Peyer's patch (tissue), 4 donors: Measurements from ENCODE around the gene MYO3B. TPM values are rescaled to one million over a fixed set of nuclear protein-coding genes. Genes with fewer than 3 reads are reported as not detected.
"Not testable (repeated sequence)": the region's sequence is repeated elsewhere in the genome, so short reads cannot be mapped to it uniquely, and the experiment has no call there.

ENCODE experiments used
- DNase-seq, 3 donors: peaks; one replicate each; pipeline ENCODE4 v3.0.0-alpha.2; 2017 to 2019
- H3K27ac ChIP-seq, 4 donors: fragments of 200-600 bp; sonication (generic); one replicate each; pipeline ENCODE4 v1.5.1; 2016 to 2019
- H3K27me3 ChIP-seq, 2 donors: fragments of 200-600 bp; sonication (generic); one replicate each; pipeline ENCODE4 v1.5.1; 2019
- H3K36me3 ChIP-seq, 3 donors: fragments of 200-600 bp; sonication (generic); one replicate each; pipeline ENCODE4 v1.5.1; 2016 to 2019
- H3K4me1 ChIP-seq, 4 donors: fragments of 200-600 bp; sonication (generic); one replicate each; pipeline ENCODE4 v1.5.1; 2016 to 2019
- H3K4me3 ChIP-seq, 4 donors: fragments of 200-600 bp; sonication (generic); 1 replicate in 3 of 4; 2 replicates in 1 of 4; pipeline ENCODE4 v1.5.1; 2016 to 2019; ENCODE audit warnings: mild to moderate bottlenecking in 1 of 4
- H3K9me3 ChIP-seq, 4 donors: fragments of 200-600 bp; sonication (generic); one replicate each; pipeline ENCODE4 v1.5.1; 2016 to 2019; ENCODE audit warnings: mild to moderate bottlenecking in 1 of 4
- POLR2A ChIP-seq, 2 donors: fragments of 450-650 bp; IDR thresholded peaks; one replicate each; pipeline ENCODE4 v1.5.1; 2017; ENCODE audit warnings: antibody characterized with exemption in 2 of 2, mild to moderate bottlenecking in 2 of 2, moderate library complexity in 2 of 2
- total RNA-seq, 4 donors: library from RNA; depleted of rRNA; stranded (reverse); fragments of >200 nt; gene quantifications; one replicate each; pipeline ENCODE4 v1.1.0, GENCODE V29; 2016
- TF ChIP-seq, protein P1 (sequence below), 6 experiments: fragments of 450-650 bp in 4 of 6; fragments of 200-600 bp in 2 of 6; sonication (generic) in 1 of 6; IDR thresholded peaks; one replicate each; pipeline ENCODE4 v1.5.1; 2017 to 2019; ENCODE audit warnings: antibody characterized with exemption in 6 of 6, mild to moderate bottlenecking in 3 of 6, moderate library complexity in 1 of 6

The MYO3B gene
- total RNA-seq, 4 donors from 2014 or later = not detected

DNA sequence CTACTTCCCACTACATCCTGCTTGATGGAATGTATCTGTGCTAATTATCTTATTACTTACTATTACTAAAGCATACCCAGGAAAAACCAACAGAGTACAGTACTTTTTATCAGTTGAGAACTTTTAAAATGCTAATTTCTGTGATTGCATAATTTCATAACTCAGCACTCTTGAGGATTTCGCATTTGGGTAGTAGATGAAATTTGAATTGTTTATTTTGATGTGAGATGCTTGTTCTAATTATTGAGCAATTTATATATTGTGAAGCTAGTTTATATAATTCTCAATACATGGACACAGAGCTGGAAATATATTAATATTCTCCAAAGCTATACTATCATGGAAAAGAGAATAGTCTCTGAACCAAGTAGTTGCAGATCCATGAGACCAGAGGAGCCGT lies 432.7 kb downstream of the MYO3B start:
- no peaks in the 10 kb centered on the region for H3K27me3 ChIP-seq
- H3K4me3 ChIP-seq = no peak overlapping the region
- no peak overlapping the region for H3K27ac ChIP-seq
- TF ChIP-seq POLR2A (IDR thresholded peaks at IDR 0.05) = no peak
- TF ChIP-seq, protein P1, sequence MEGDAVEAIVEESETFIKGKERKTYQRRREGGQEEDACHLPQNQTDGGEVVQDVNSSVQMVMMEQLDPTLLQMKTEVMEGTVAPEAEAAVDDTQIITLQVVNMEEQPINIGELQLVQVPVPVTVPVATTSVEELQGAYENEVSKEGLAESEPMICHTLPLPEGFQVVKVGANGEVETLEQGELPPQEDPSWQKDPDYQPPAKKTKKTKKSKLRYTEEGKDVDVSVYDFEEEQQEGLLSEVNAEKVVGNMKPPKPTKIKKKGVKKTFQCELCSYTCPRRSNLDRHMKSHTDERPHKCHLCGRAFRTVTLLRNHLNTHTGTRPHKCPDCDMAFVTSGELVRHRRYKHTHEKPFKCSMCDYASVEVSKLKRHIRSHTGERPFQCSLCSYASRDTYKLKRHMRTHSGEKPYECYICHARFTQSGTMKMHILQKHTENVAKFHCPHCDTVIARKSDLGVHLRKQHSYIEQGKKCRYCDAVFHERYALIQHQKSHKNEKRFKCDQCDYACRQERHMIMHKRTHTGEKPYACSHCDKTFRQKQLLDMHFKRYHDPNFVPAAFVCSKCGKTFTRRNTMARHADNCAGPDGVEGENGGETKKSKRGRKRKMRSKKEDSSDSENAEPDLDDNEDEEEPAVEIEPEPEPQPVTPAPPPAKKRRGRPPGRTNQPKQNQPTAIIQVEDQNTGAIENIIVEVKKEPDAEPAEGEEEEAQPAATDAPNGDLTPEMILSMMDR (IDR thresholded peaks at IDR 0.05) = no peak
- H3K36me3 ChIP-seq = no peaks in the 10 kb centered on the region
- H3K9me3 ChIP-seq = no peaks in the 10 kb centered on the region
- no peaks in the 10 kb centered on the region for H3K4me1 ChIP-seq
- DNase-seq = no peak

- not testable (repeated sequence) for H3K27me3 ChIP-seq, H3K36me3 ChIP-seq, H3K4me1 ChIP-seq, H3K9me3 ChIP-seq, DNase-seq, H3K4me3 ChIP-seq, H3K27ac ChIP-seq
Observed at GRCh38 chr2:170618948-170619347, 441.0 kb downstream of the MYO3B start.

DNA sequence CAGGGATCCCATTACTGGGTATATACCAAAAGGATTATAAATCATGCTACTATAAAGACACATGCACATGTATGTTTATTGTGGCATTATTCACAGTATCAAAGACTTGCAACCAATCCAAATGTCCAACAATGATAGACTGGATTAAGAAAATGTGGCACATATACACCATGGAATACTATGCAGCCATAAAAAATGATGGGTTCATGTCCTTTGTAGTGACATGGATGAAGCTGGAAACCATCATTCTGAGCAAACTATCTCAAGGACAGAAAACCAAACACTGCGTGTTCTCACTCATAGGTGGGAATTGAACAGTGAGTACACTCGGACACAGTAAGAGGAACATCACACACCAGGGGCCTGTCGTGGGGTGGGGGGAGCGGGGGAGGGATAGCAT lies 457.1 kb downstream of the MYO3B start:
- not testable (repeated sequence) for H3K9me3 ChIP-seq, H3K36me3 ChIP-seq, H3K27ac ChIP-seq, DNase-seq, H3K4me1 ChIP-seq, H3K27me3 ChIP-seq, H3K4me3 ChIP-seq

DNA sequence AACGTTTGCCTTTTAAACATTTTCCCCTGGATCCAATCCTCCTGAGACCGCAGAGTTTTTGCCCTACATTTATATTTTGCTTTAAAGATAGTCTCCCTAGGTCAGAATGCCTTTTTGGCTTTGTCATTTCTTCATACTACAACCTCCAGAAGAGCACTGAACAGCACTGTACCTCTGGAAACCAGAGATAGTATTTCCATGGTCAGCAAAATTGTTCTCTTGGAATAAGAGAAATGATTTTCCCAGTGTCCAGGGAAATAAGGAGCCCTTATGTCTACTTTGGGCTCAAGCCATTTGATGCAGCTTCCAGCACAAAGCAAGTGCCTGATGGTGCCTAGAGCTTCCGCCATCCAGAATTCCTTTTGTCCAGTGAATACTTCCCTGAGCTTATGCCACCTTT lies 461.7 kb downstream of the MYO3B start:
- Histone ChIP-seq H3K27ac (no peak overlapping the region), H3K4me3 (no peak overlapping the region), H3K9me3 (no peaks in the 10 kb centered on the region), H3K27me3 (no peaks in the 10 kb centered on the region), H3K4me1 (no peaks in the 10 kb centered on the region), H3K36me3 (no peaks in the 10 kb centered on the region)
- DNase-seq = no peak
- TF ChIP-seq POLR2A (IDR thresholded peaks at IDR 0.05) = no peak
- TF ChIP-seq, protein P1 (IDR thresholded peaks at IDR 0.05) = no peak

DNA sequence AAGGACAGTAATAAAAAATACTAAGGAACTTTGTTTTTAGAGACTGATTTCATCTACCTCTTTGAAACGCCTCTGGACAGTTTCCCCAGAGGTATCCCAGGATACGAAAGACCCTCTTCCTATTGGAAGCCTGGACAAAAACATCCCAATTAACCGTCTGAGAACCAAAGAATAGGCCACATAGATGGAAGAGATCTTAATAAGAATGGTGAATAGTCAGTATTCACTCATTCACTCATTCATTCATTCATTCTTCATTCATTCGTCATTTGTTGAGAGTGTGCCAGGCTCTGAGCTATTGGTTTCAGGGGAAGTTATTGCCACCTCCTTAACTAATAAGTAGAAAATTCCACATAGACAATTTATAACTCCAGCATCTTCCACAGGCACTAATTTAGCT lies 464.0 kb downstream of the MYO3B start:
- no peaks in the 10 kb centered on the region for H3K9me3 ChIP-seq
- H3K4me1 ChIP-seq = no peaks in the 10 kb centered on the region
- TF ChIP-seq, protein P1 (IDR thresholded peaks at IDR 0.05) = no peak
- TF ChIP-seq POLR2A (IDR thresholded peaks at IDR 0.05) = no peak
- H3K36me3 ChIP-seq = no peaks in the 10 kb centered on the region
- no peaks in the 10 kb centered on the region for H3K27me3 ChIP-seq
- no peak for DNase-seq
- no peak overlapping the region for H3K4me3 ChIP-seq
- no peak overlapping the region for H3K27ac ChIP-seq

- DNase-seq = no peak
- H3K36me3 ChIP-seq = no peaks in the 10 kb centered on the region
- no peaks in the 10 kb centered on the region for H3K27me3 ChIP-seq
- TF ChIP-seq, protein P1 (IDR thresholded peaks at IDR 0.05) = no peak
- no peak overlapping the region for H3K4me3 ChIP-seq
- no peaks in the 10 kb centered on the region for H3K4me1 ChIP-seq
- H3K9me3 ChIP-seq = no peaks in the 10 kb centered on the region
- no peak overlapping the region for H3K27ac ChIP-seq
Observed at GRCh38 chr2:170643346-170643745, 465.4 kb downstream of the MYO3B start.

DNA sequence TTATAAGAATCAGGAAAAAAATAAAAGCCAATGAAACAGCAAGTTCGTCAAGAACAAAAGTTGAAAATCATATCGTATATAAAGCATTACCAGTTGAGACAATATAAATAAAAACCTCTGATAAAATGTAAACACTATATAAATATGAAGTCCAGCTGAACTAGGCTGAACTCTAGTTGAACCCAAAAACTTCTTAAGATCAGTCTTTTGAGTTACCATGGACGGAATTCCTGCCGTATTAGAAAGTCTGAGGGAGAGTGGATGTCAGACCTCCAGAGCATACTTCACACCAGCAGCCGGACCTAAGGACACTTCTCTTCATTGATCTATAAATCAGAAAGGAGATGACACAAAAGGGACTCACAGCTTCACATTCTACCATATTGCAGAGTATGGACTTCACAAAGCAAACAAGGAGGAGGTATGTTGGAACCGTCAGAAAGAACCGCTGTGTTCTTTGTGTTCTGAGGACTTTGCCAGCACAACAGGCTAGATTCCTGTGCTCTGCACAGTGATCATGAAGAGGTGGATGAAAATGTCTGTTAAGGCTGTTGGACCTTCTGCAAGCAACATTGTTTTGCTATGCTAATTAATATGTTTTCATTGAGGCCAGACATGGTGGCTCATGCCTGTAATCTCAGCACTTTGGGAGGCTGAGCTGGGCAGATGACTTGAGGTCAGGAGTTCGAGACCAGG lies 469.9 kb downstream of the MYO3B start:
- DNase-seq = no peak

More for the DNA sequence above, 469.9 kb downstream of the MYO3B start:
- TF ChIP-seq POLR2A (IDR thresholded peaks at IDR 0.05) = no peak
- TF ChIP-seq, protein P1 (IDR thresholded peaks at IDR 0.05) = no peak
- Histone ChIP-seq H3K4me3 (no peak overlapping the region), H3K27me3 (no peaks in the 10 kb centered on the region), H3K4me1 (no peaks in the 10 kb centered on the region), H3K9me3 (no peaks in the 10 kb centered on the region), H3K36me3 (no peaks in the 10 kb centered on the region), H3K27ac (no peak overlapping the region)
